ENCODE data around the gene KRT77.

Gene KRT77

DNA sequence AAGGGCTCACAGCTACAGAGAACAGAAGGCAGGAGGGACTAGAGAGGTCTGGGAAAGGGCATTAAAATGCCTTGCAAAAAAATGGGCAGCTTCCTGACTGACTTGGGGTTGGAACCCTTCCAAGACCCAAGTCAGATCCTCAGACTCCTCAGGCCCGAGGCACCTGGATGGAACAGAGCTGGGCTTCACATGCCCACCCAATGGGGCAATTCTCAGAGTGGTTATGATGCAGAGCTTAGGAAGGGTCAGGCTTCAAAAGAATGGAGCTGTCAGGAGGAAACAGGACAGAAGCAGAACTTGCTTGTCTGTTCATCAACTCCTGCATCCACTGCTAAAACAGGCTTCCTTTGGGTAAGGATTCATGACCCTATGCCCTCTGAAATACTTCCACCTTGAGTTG, 13.4 kb downstream of the KRT77 start:
- Histone ChIP-seq H3K4me1 (ENCODE audit: insufficient read depth, insufficient read length) (peaks cover 4% of the 10 kb centered on the region), H3K9ac (ENCODE audit: insufficient read length, low read depth) (no peak overlapping the region), H3K36me3 (ENCODE audit: insufficient read depth, insufficient read length, low read length) (no peaks in the 10 kb centered on the region), H3K9me3 (ENCODE audit: insufficient read depth, low read length) (no peaks in the 10 kb centered on the region), H3K4me3 (ENCODE audit: insufficient read length, low read depth) (no peak overlapping the region), H3K27me3 (ENCODE audit: insufficient read depth, insufficient read length) (peaks cover 58% of the 10 kb centered on the region)
- DNase-seq (ENCODE audit: low read depth, low spot score), result no peak
- no peak for TF ChIP-seq SUZ12 (IDR thresholded peaks at IDR 0.05; ENCODE audit: extremely low read depth, insufficient read depth, insufficient read length)
- TF ChIP-seq YY1 (IDR thresholded peaks at IDR 0.05; ENCODE audit: insufficient read depth, insufficient read length), result no peak
- no peak for TF ChIP-seq ZNF274 (IDR thresholded peaks at IDR 0.05; ENCODE audit: low read depth, low read length)

DNA sequence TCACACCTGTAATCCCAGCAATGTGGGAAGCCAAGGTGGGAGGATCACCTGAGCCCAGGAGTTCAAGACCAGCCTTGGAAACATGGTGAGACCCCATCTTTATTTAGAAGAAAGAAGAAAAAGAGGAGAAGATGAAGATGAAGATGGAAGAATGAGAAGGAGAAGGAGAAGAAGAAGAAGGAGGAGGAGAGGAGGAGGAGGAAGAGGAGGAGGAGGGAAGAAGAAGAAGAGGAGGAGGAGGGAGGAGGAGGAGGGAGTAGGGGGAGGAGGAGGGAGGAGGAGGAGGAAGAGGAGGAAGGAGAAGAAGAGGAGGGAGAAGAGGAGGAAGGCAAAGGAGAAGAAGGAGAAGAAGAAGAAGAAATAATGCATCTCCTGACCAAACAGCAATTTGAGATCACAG, 14.1 kb downstream of the KRT77 start:
- Histone ChIP-seq H3K9me3 (ENCODE audit: insufficient read depth, low read length) (no peaks in the 10 kb centered on the region), H3K4me1 (ENCODE audit: insufficient read depth, insufficient read length) (peaks cover 4% of the 10 kb centered on the region), H3K4me3 (ENCODE audit: insufficient read length, low read depth) (no peak overlapping the region), H3K36me3 (ENCODE audit: insufficient read depth, insufficient read length, low read length) (no peaks in the 10 kb centered on the region), H3K27me3 (ENCODE audit: insufficient read depth, insufficient read length) (peaks cover 58% of the 10 kb centered on the region), H3K9ac (ENCODE audit: insufficient read length, low read depth) (no peak overlapping the region)
- TF ChIP-seq ZNF274 (IDR thresholded peaks at IDR 0.05; ENCODE audit: low read depth, low read length) (no peak), YY1 (IDR thresholded peaks at IDR 0.05; ENCODE audit: insufficient read depth, insufficient read length) (no peak), SUZ12 (IDR thresholded peaks at IDR 0.05; ENCODE audit: extremely low read depth, insufficient read depth, insufficient read length) (no peak)
- DNase-seq (ENCODE audit: low read depth, low spot score), result no peak

DNA sequence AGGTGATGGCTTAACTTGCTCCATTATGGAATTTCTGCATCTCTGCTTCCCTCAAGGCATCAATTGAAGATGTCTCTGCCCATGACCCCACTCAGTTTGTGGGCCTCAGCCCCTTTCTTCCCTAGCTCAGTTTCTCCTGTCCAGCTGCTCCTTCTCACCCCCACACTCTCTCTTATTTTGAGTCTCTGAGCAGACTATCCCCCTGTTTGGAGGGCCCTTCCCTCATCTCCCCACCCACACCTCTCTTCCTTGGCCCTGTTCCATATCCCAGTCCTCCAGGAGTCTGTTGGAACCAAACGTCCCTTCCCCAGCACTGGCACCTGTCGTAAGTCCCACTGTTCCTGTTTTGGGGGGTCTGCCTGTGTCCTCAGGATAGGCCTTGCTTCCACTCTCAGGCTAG, 14.8 kb downstream of the KRT77 start:
- Histone ChIP-seq H3K36me3 (ENCODE audit: insufficient read depth, insufficient read length, low read length) (no peaks in the 10 kb centered on the region), H3K4me3 (ENCODE audit: insufficient read length, low read depth) (no peak overlapping the region), H3K9ac (ENCODE audit: insufficient read length, low read depth) (no peak overlapping the region), H3K9me3 (ENCODE audit: insufficient read depth, low read length) (no peaks in the 10 kb centered on the region), H3K4me1 (ENCODE audit: insufficient read depth, insufficient read length) (peaks cover 4% of the 10 kb centered on the region), H3K27me3 (ENCODE audit: insufficient read depth, insufficient read length) (peaks cover 61% of the 10 kb centered on the region)
- no peak for DNase-seq (ENCODE audit: low read depth, low spot score)
- TF ChIP-seq YY1 (IDR thresholded peaks at IDR 0.05; ENCODE audit: insufficient read depth, insufficient read length) (no peak), SUZ12 (IDR thresholded peaks at IDR 0.05; ENCODE audit: extremely low read depth, insufficient read depth, insufficient read length) (no peak), ZNF274 (IDR thresholded peaks at IDR 0.05; ENCODE audit: low read depth, low read length) (no peak)

DNA sequence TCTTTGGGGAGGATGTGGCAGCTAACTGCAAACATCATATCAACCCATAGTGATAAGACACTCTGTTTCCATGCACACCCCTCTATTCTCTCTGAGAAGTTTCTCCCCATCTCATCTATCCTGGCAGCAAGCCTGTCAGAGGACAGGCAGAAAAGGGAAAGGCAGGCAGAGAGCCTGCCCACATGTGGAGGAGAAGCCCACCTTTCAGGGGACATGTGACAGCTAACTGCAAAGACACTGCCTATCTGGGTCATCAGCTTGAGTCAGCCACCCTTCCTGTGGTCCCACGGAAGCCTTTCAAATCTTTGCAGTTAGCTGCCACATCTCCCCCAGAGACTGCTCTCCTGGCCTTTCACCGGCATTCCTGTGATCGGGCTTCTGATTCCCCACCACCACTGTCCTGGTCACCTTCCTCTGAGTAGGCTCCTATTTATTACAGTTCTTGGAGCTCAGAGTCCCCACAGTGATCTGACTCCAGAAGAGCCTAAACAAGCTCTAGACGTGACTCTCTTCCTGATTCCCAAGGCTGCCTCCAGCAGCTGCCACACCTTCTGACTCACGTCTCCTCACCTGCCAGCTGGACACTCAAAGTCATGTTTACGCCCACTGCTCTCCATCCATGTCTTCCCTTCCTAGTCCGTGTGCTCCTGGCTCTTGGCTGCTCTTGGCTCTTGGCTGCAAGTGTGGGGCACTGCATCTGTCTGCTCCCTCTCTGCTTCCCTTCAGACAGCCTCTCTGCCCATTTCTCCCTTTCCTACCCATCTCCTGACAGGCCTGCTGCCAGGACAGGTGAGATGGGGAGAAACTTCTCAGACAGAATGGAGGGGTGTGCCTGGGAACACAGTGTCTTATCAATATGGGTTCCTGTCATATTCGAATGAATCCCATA, 15.6 kb downstream of the KRT77 start:
- Histone ChIP-seq H3K4me1 (ENCODE audit: insufficient read depth, insufficient read length) (peaks cover 4% of the 10 kb centered on the region), H3K4me3 (ENCODE audit: insufficient read length, low read depth) (no peak overlapping the region), H3K9me3 (ENCODE audit: insufficient read depth, low read length) (no peaks in the 10 kb centered on the region), H3K27me3 (ENCODE audit: insufficient read depth, insufficient read length) (peaks cover 54% of the 10 kb centered on the region), H3K9ac (ENCODE audit: insufficient read length, low read depth) (no peak overlapping the region), H3K36me3 (ENCODE audit: insufficient read depth, insufficient read length, low read length) (no peaks in the 10 kb centered on the region)
- TF ChIP-seq SUZ12 (IDR thresholded peaks at IDR 0.05; ENCODE audit: extremely low read depth, insufficient read depth, insufficient read length), result no peak
- no peak for TF ChIP-seq YY1 (IDR thresholded peaks at IDR 0.05; ENCODE audit: insufficient read depth, insufficient read length)
- DNase-seq (ENCODE audit: low read depth, low spot score), result no peak

DNA sequence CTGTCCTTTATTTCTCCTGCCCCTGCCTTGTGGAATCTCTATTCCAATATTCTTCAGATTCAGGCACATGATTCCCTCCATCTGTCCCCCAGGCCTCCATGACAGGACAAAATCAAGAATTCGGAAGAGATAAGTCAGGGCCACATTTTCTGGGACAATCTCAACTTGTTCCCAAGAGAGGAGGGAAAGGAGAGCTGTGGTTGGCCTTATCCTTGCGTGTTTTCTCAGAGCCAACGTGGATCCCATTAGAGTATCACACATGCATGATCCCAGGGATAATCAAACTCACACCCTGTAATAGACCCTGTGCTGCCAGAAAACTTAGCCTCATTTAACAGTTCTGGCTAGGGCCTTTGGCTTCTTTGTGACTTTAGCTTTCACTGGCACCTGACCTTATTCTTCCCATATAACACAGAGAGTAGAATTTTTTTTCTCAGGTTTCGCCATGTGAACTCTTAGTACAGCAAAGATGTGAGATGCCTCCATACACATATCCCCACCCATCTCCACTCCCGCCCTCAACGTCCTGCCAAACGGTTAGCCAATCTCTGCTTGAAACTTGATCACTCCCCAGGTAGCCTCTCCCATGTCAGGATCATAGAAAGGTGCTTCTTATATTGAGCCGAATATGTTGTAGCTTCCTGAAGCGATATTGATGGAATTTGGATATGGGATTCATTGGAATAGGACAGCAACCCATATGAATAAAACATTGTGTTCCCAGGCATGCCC, 16.4 kb downstream of the KRT77 start:
- no peak for DNase-seq (ENCODE audit: low read depth, low spot score)
- peaks cover 46% of the 10 kb centered on the region for H3K27me3 ChIP-seq (ENCODE audit: insufficient read depth, insufficient read length)

DNA sequence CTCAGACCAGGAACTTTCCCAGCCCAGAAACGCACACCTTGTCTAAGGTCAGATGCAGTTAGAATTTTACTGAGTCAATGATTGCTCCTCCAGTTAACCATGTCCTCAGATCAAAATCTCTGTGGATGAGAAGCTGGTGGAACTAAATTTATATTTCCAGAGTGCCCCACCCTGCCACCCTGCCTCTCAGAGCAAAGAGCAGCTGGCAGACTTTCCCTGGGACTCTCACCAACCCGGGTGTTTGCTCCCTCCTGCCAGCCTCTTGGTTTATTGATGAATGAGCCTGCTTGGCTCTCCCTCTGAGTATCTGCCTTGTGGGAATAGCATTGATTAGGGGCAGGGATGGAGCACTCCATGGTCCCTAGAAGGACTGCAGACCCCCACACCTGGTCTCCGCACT, 17.3 kb downstream of the KRT77 start:
- no peak for DNase-seq (ENCODE audit: low read depth, low spot score)
- Histone ChIP-seq H3K9ac (ENCODE audit: insufficient read length, low read depth) (no peak overlapping the region), H3K27me3 (ENCODE audit: insufficient read depth, insufficient read length) (peaks cover 37% of the 10 kb centered on the region)

More for the DNA sequence above, 16.4 kb downstream of the KRT77 start:
- no peak overlapping the region for H3K9ac ChIP-seq (ENCODE audit: insufficient read length, low read depth)
- H3K36me3 ChIP-seq (ENCODE audit: insufficient read depth, insufficient read length, low read length), result no peaks in the 10 kb centered on the region
- no peaks in the 10 kb centered on the region for H3K4me1 ChIP-seq (ENCODE audit: insufficient read depth, insufficient read length)
- TF ChIP-seq ZNF274 (IDR thresholded peaks at IDR 0.05; ENCODE audit: low read depth, low read length) (no peak), YY1 (IDR thresholded peaks at IDR 0.05; ENCODE audit: insufficient read depth, insufficient read length) (no peak), SUZ12 (IDR thresholded peaks at IDR 0.05; ENCODE audit: extremely low read depth, insufficient read depth, insufficient read length) (no peak)
- H3K9me3 ChIP-seq (ENCODE audit: insufficient read depth, low read length), result no peaks in the 10 kb centered on the region
- H3K4me3 ChIP-seq (ENCODE audit: insufficient read length, low read depth), result no peak overlapping the region

DNA sequence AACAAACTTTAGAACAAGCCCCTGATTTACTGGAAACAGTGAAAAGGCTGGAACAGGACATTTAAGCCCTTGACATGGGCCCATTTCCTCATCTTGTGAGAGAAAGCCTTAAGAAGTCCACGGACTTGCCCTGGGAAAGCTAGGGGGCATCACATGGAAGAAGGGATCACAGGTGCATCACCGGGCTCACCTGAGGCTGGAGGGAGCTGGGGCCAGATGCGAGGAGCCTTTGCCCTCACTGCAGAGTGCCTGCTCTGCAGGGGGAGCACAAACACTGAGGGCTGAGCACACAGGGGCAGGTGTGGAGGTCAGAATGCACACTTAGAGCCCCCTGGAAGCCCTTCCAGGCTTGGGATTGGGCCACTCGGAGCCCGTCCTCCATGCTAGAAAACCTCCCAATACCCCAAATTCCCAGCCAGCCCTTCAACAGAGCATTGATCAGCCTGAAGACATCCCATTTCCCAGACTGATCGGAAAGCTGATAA, 17.9 kb downstream of the KRT77 start:
- H3K36me3 ChIP-seq (ENCODE audit: insufficient read depth, insufficient read length, low read length), result no peaks in the 10 kb centered on the region
- H3K9ac ChIP-seq (ENCODE audit: insufficient read length, low read depth), result no peak overlapping the region
- peaks cover 31% of the 10 kb centered on the region for H3K27me3 ChIP-seq (ENCODE audit: insufficient read depth, insufficient read length)
- no peaks in the 10 kb centered on the region for H3K4me1 ChIP-seq (ENCODE audit: insufficient read depth, insufficient read length)
- TF ChIP-seq SUZ12 (IDR thresholded peaks at IDR 0.05; ENCODE audit: extremely low read depth, insufficient read depth, insufficient read length), result no peak
- no peak for TF ChIP-seq YY1 (IDR thresholded peaks at IDR 0.05; ENCODE audit: insufficient read depth, insufficient read length)
- no peak for TF ChIP-seq ZNF274 (IDR thresholded peaks at IDR 0.05; ENCODE audit: low read depth, low read length)
- H3K9me3 ChIP-seq (ENCODE audit: insufficient read depth, low read length), result no peaks in the 10 kb centered on the region
- H3K4me3 ChIP-seq (ENCODE audit: insufficient read length, low read depth), result no peak overlapping the region
- DNase-seq (ENCODE audit: low read depth, low spot score), result no peak

More for the DNA sequence above, 17.3 kb downstream of the KRT77 start:
- Histone ChIP-seq H3K4me1 (ENCODE audit: insufficient read depth, insufficient read length) (no peaks in the 10 kb centered on the region), H3K36me3 (ENCODE audit: insufficient read depth, insufficient read length, low read length) (no peaks in the 10 kb centered on the region), H3K9me3 (ENCODE audit: insufficient read depth, low read length) (no peaks in the 10 kb centered on the region), H3K4me3 (ENCODE audit: insufficient read length, low read depth) (no peak overlapping the region)
- TF ChIP-seq YY1 (IDR thresholded peaks at IDR 0.05; ENCODE audit: insufficient read depth, insufficient read length) (no peak), ZNF274 (IDR thresholded peaks at IDR 0.05; ENCODE audit: low read depth, low read length) (no peak), SUZ12 (IDR thresholded peaks at IDR 0.05; ENCODE audit: extremely low read depth, insufficient read depth, insufficient read length) (no peak)
